ENCODE measurements around the gene WNT11. TPM values are rescaled to one million over a fixed set of nuclear protein-coding genes. Genes with fewer than 3 reads are reported as not detected.

Gene WNT11
- not detected in 2 replicates for total RNA-seq (2014; rRNA removed; shearing (Covaris generic); ENCODE audit: low replicate concordance)

DNA sequence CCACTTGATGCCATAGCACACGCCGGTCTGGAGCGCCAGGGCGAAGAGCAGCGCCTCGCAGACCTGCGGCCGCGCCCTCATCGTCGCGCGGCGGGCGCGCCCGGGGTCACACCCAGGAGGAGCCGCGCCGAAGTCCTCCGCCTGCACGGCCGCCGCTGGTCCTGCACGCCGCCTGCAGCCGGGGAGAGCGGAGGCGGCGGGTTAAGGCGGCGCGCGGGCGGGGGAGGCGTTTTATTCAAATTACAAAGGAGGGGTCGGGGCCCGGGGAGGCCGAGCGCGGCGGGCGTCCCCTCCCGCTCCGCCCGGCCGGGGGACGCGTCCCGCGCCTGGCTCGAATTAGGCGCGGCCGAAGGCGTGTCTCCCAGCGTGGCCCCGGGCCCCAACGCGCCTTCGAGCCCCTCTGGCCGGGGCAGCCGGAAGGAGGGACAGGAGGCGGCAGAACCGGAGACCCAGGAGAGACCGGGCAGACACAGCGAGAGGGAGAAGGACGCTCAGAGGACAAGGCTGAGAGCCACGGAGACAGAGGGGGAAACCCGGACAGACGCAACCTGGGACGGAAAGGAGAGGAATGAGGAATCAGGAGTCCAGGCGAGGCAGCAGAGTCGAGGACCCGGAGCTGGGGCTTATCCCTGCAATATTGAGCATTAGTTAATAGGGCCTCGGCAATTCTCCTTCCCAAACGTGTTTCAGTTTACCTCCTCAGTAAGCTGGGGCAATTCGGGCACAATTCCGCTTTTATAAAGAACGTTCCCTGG lies at the start of gene WNT11:
Gene WNT11, minus strand, starts transcription at position 176 of the 755 bp plus-strand sequence. Its CDS starts 95 bp downstream, at position 81.
- Histone ChIP-seq H3K27me3 (peaks cover 34% of the 10 kb centered on the region), H3K4me3 (peak within 1 kb of the TSS; percentile 44), H3K36me3 (no peaks in the 10 kb centered on the region), H3K9me3 (no peaks in the 10 kb centered on the region)
- DNase-seq: peak; percentile 39

GRCh38 chr11:76253416-76253815 lies 47.1 kb upstream of the WNT11 start:
- Histone ChIP-seq H3K4me3 (no peak overlapping the region), H3K9me3 (no peaks in the 10 kb centered on the region), H3K36me3 (no peaks in the 10 kb centered on the region), H3K27me3 (no peaks in the 10 kb centered on the region)
- no peak for DNase-seq

DNA sequence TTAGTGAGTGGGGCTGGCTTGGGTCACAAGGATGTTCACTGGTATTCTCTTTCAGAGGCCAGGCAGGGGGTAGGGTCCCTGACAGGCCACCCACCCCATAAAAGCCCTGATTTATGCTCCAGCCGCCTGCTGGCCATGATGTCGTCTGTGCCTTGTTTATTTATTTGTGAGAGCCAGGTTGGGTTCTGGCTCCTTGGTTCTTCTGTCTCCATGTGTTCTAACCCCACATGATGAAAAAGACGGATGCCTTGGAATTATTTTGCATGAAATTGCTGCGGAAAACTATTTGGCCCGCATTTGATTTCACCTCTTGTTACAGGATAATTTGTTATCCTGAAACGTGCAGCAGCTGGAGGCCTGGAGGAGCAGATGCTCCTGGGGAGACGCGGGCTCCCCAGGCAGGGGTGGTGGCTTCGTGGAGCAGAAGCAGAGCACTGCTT lies 46.3 kb upstream of the WNT11 start:
- no peaks in the 10 kb centered on the region for H3K27me3 ChIP-seq
- H3K9me3 ChIP-seq: no peaks in the 10 kb centered on the region

GRCh38 chr11:76251576-76251975 lies 45.3 kb upstream of the WNT11 start:
- DNase-seq: no peak
- Histone ChIP-seq H3K27me3 (no peaks in the 10 kb centered on the region), H3K36me3 (no peaks in the 10 kb centered on the region), H3K9me3 (no peaks in the 10 kb centered on the region), H3K4me3 (no peak overlapping the region)

More for the DNA sequence above, 46.3 kb upstream of the WNT11 start:
- Histone ChIP-seq H3K36me3 (no peaks in the 10 kb centered on the region), H3K4me3 (no peak overlapping the region)
- no peak for DNase-seq

DNA sequence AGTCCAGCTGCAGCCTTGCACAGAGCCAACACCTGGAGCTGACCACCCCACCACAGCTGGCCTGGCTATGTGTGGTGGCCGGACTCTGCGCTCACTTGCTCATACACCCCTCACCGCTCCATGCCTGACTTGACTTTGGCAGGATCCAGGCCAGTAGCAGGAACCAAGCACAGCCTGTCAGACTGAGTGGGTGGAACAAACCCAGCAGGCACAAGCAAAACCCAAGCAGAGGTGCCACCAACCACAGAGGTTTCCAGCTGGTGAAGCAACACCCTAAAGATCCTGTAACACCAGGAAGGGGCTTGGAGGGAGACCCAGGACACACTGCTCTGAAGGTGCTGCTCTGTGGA lies 44.9 kb upstream of the WNT11 start:
- no peak overlapping the region for H3K4me3 ChIP-seq
- no peaks in the 10 kb centered on the region for H3K36me3 ChIP-seq
- H3K27me3 ChIP-seq: no peaks in the 10 kb centered on the region
- no peaks in the 10 kb centered on the region for H3K9me3 ChIP-seq
- no peak for DNase-seq

- Histone ChIP-seq H3K27me3 (no peaks in the 10 kb centered on the region), H3K36me3 (no peaks in the 10 kb centered on the region)
- DNase-seq: no peak
Observed at GRCh38 chr11:76250520-76251225, 44.4 kb upstream of the WNT11 start.

DNA sequence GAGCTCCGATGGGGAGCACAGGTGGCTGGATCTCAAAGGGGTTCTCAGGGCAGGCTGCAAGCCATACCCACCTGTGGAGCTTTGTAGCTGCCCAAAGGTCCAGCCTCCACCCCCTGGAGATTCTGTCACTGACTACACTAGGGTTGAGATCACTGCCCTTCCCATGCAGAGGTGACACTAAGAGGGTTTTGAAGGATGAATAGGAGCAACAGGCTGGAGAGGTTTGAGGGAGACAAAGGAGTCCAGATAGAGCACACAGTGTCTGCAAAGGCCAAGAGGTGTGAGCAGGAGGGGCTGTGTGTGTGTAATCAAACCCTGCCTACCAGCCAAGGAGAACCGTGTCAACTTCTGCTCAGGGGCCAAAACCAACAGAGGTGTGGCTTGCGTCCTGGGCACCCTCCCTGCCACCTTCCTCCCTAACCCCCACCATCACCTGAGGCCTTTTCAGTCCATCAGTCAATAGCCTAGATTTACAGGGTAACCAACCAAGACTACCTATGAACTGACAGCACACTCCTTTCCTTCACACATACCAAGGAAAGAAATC lies 43.0 kb upstream of the WNT11 start:
- no peak for DNase-seq
- Histone ChIP-seq H3K9me3 (no peaks in the 10 kb centered on the region), H3K4me3 (no peak overlapping the region), H3K27me3 (no peaks in the 10 kb centered on the region), H3K36me3 (no peaks in the 10 kb centered on the region)

More at GRCh38 chr11:76250520-76251225, 44.4 kb upstream of the WNT11 start:
- Histone ChIP-seq H3K4me3 (no peak overlapping the region), H3K9me3 (no peaks in the 10 kb centered on the region)

DNA sequence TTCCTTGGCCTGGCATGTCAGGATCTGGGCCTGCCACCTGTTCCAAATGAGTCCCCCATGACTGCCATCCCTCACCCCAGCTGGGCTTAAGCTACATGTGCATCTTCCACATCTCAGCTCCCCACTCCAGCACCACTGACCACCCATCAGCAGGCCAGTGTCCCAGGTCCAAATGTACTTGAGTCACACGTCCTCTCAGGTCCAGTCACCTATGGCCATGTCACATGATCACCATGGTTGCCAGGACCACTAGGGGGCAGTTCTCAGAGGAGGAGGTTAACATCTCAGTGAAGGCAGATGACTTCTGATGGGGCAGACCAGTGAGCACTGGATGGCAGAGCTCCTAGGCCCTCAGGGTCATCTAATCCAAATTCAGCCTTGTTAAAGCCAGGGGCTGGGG lies 41.9 kb upstream of the WNT11 start:
- Histone ChIP-seq H3K9me3 (no peaks in the 10 kb centered on the region), H3K36me3 (no peaks in the 10 kb centered on the region), H3K4me3 (no peak overlapping the region), H3K27me3 (no peaks in the 10 kb centered on the region)
- peak; percentile 22 for DNase-seq

- Histone ChIP-seq H3K4me3 (no peak overlapping the region), H3K36me3 (no peaks in the 10 kb centered on the region), H3K9me3 (no peaks in the 10 kb centered on the region), H3K27me3 (no peaks in the 10 kb centered on the region)
- DNase-seq: no peak
Observed at GRCh38 chr11:76247091-76247490, 40.8 kb upstream of the WNT11 start.

- no peak for DNase-seq
- Histone ChIP-seq H3K9me3 (no peaks in the 10 kb centered on the region), H3K4me3 (no peak overlapping the region), H3K27me3 (no peaks in the 10 kb centered on the region), H3K36me3 (no peaks in the 10 kb centered on the region)
Observed at GRCh38 chr11:76246271-76246933, 40.1 kb upstream of the WNT11 start.

- H3K9me3 ChIP-seq: no peaks in the 10 kb centered on the region
- no peaks in the 10 kb centered on the region for H3K36me3 ChIP-seq
- H3K27me3 ChIP-seq: no peaks in the 10 kb centered on the region
- no peak overlapping the region for H3K4me3 ChIP-seq
- DNase-seq: no peak
Observed at GRCh38 chr11:76245720-76246119, 39.4 kb upstream of the WNT11 start.

DNA sequence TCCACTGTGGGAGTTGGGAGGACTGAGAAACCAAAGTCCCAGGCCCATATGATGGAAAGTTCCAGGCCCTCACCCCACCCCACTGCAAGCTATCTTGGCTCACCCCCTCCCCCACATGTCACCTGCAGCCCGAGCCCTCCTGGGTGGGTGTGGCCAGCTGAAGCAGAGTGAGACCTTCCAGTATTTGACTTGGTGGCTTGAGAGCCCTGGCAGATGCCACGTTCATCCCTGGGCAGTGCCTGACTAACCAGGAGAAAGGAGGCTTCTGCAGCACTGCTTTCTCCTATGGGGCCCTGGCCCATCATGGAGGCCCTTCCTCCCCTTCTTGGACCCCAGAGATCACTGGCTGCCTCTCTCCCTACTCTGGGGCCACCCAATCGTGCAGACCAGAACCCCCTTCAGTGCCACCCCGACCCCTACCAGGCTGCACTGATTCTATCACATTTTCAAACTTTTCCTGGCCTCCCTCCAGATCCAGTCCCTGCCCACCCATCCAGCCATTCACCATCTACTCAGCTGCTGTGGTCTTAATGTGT lies 38.1 kb upstream of the WNT11 start:
- Histone ChIP-seq H3K9me3 (no peaks in the 10 kb centered on the region), H3K4me3 (no peak overlapping the region), H3K36me3 (no peaks in the 10 kb centered on the region), H3K27me3 (no peaks in the 10 kb centered on the region)
- no peak for DNase-seq

GRCh38 chr11:76243957-76244285 lies 37.6 kb upstream of the WNT11 start:
- Histone ChIP-seq H3K9me3 (no peaks in the 10 kb centered on the region), H3K36me3 (no peaks in the 10 kb centered on the region), H3K27me3 (no peaks in the 10 kb centered on the region), H3K4me3 (no peak overlapping the region)
- no peak for DNase-seq

- Histone ChIP-seq H3K9me3 (no peaks in the 10 kb centered on the region), H3K27me3 (no peaks in the 10 kb centered on the region), H3K36me3 (no peaks in the 10 kb centered on the region), H3K4me3 (no peak overlapping the region)
- DNase-seq: no peak
Observed at GRCh38 chr11:76243193-76243956, 37.1 kb upstream of the WNT11 start.

DNA sequence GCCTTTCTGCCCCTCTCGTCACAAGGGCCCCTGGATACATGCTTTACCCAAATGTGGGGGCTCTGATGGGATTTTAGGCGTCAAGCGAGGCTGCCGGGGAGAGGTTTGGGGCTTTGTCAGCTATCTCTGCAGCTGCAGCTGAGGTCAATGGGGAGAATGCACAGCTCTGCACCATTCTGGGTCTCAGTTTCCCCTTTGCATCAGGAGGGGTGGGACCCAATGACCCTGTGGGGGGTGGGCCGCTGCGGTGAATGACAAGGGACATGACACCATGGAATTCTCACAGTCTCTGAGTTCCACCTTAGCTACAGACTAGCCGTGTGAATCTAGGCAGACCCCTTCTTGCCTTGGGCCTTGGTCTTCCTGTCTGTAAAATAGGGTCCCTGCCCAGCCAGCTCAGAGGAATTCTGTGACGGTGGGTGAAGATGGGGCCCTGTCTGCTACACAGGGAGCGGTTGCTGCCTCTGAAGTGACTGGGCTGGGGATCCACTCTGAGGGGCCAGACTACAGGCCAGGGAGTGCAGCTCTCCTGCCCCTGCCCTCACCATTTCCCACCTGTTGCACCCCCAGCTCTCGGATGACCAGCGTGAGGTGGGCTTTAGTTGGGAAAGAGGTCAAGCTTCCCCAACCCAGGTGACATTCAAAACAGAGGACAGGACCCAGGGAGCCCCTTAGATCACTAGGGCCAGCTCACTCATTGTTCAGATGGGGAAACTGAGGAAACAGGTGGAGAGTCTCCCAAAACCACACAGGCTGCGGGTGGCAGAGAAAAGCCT lies 35.9 kb upstream of the WNT11 start:
- H3K9me3 ChIP-seq: no peaks in the 10 kb centered on the region
- H3K4me3 ChIP-seq: no peak overlapping the region
- no peaks in the 10 kb centered on the region for H3K36me3 ChIP-seq
- no peak for DNase-seq
- no peaks in the 10 kb centered on the region for H3K27me3 ChIP-seq
